Sciatic nerve (tissue), 2 donors: ENCODE measurements around the gene QRSL1. TPM values are rescaled to one million over a fixed set of nuclear protein-coding genes. Genes with fewer than 3 reads are reported as not detected.
"Not testable (repeated sequence)": the region's sequence is repeated elsewhere in the genome, so short reads cannot be mapped to it uniquely, and the experiment has no call there.

ENCODE experiments used
- ATAC-seq: fragments of 200-7000 bp; cut with Tn5 transposase; one replicate; pipeline ENCODE4 v1.9.1; 2020; ENCODE audit warnings: mild to moderate bottlenecking, moderate library complexity
- DNase-seq: peaks from one replicate; pipeline ENCODE4 v3.0.0-alpha.2; 2020; ENCODE audit warnings: low spot score
- intact Hi-C: fragments of 100-400 bp; cut with DNase I; formaldehyde crosslinking; loops from one replicate; pipeline ENCODE4 v1.14.2; 2022
- total RNA-seq: library from RNA; stranded (reverse); fragmentation: NEBNext Ultra II Directional; extraction: Animal tissue kit (Norgen Biotek cat#: 25700); gene quantifications from one replicate; pipeline ENCODE4 v1.2.1, GENCODE V29; 2021
- donor health status: DM: no; HTN: no; CAD: no.
- donor health status: DM: no; HTN: no; CAD: no.

Gene QRSL1
- 12.4 TPM for total RNA-seq

DNA sequence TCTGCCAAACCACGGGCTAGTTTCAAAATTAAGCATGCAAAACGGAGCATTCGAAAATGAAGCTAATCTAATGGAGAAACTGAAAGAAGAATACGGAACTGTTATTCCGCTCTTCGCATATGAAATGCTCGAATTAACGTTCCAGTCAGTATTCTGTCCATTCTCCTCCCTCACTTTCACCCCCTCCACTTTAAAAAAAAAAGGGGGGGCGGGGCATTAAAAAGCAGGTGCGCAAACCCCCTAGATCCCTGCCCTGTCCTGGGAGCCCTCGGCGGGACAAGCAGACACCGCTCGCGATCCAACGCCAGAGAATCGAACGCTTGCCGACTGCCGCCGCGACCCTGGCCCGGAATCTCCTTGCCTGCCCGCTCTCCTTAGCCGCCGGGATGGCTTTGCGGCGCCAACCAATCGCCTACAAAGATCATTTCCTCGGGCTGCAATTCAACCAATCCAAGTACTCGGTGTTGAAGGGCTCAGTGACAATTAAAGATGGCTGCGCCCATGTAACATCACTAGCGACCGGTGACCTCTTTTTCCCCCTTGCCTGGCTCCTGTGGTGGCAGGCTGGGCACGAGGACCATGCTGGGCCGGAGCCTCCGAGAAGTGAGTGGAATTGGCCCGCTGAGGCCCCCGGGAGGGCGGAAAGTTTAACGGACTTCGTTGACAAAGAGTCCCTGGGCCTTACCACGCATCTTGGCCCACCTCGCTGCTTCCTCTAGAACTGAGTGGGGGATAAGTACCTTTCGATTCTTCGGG lies at the start of gene QRSL1, which contains the start of gene RTN4IP1:
Gene QRSL1 (plus strand): TSS at position 476 of the 756 bp plus-strand sequence. CDS start 104 bp downstream, at position 580.
Gene RTN4IP1 (minus strand): TSS at position 396 of the 756 bp plus-strand sequence. CDS start 477 bp downstream, outside the sequence.
- intact Hi-C loops = no loop called here
- ATAC-seq (peak; percentile 100), DNase-seq (peak; percentile 90)

DNA sequence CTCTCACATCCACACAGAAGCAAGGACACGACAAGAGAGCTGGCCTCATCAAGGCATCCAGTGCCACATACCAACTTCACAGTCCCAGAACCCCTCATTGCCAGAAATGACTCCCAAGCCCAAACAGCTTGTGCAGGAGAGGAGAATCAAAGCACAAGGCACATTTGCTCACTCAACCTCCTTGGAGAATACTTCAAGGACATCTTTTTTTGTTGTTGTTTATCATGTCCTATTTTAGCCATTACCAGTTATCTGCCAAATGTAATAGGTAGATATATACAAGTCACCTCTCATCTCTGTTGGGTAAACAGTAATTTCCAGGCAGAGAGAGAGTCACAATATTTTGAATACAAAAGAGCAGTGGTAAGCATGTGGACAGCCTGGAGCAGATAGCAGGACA lies 47.9 kb upstream of the QRSL1 start:
- no peak for ATAC-seq
- intact Hi-C loops = no loop called here

DNA sequence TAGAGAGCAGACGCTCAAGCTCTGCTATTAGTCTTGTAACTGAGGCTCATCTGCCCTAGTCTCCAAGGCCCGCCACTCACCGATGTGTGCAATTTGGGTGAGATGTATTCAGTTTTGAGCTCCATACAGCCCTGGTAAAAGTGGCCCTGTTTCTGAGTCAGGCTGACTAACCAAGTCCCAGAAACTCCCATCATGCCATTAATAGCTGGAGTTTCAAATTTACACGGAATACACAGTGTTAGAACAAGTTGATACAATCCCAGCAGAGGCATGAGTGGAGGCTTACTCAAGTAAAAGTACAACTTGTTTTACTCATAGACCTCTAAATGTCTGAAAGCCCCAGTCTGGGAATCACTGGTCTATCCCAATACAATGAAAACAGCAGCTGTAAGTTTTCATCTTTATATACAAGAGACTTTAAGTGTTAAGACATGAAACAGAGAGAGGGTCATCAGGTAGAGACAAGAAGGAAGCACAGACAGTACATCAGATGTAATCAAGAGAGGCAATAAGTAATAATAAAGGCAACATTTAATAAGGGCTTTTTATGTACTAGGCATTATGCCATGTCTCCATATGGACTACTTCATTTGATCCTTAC lies 42.5 kb upstream of the QRSL1 start:
- ATAC-seq (no peak), DNase-seq (no peak)
- intact Hi-C loops = no loop called here

More for the DNA sequence above, 47.9 kb upstream of the QRSL1 start:
- no peak for DNase-seq

GRCh38 chr6:106588937-106589336 lies 40.4 kb upstream of the QRSL1 start:
- intact Hi-C loops, ATAC-seq, DNase-seq: not testable (repeated sequence)

- peak; percentile 24 for ATAC-seq
- no peak for DNase-seq
- intact Hi-C loops = no loop called here
Observed at GRCh38 chr6:106591111-106591825, 38.1 kb upstream of the QRSL1 start.

GRCh38 chr6:106599440-106599839 lies 29.9 kb upstream of the QRSL1 start:
- ATAC-seq (no peak), DNase-seq (no peak)
- intact Hi-C loops = loop anchor here (5.0 kb wide), 1 partner anchor 533 kb away; no protein-coding TSS in a partner anchor

DNA sequence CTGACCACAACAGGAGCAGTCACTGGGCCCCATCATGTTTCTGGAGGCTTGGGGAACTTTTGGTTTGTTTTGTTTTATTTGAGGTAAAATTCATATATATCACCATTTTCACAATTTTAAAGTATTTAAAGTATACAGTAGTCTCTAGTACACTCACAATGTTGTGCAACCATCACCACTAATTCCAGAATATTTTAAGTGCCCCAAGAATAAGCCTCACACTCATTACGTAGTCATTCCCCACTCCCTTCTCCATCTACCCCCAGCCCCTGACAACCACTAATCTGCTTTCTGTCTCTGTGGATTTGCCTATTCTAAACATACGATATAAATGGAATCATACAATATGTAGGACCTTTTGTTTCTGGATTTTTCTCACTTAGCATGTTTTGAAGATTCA lies 29.0 kb upstream of the QRSL1 start:
- DNase-seq = no peak
- intact Hi-C loops = no loop called here
- ATAC-seq = no peak

GRCh38 chr6:106608080-106608668 lies 21.2 kb upstream of the QRSL1 start:
- DNase-seq (no peak), ATAC-seq (no peak)
- intact Hi-C loops = no loop called here

DNA sequence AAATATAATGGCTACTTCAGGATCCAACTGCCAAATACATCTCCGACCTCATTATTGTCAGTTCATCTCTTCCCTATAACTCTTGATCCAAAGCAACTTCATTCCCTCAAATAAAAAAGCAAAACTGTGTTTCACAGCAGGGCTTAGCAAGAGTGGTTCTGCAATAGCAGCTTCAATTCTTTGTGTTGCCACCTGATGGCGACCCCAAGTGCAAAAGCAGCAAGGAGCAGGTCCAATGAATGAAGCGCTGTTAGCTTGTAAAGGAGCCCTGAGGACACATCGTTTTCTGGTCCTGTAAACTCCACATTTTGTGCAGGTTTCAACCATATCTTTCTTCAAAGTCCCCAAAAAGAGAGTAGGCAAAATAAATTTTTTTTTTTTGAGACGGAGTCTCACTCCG lies 19.7 kb upstream of the QRSL1 start:
- intact Hi-C loops = no loop called here
- ATAC-seq = no peak

GRCh38 chr6:106611030-106611429 lies 18.3 kb upstream of the QRSL1 start:
- DNase-seq = no peak
- intact Hi-C loops = no loop called here
- no peak for ATAC-seq

More for the DNA sequence above, 19.7 kb upstream of the QRSL1 start:
- DNase-seq = no peak

GRCh38 chr6:106612671-106613416 lies 16.5 kb upstream of the QRSL1 start:
- intact Hi-C loops = no loop called here
- DNase-seq = no peak
- no peak for ATAC-seq

GRCh38 chr6:106613590-106613989 lies 15.8 kb upstream of the QRSL1 start:
- intact Hi-C loops = no loop called here
- no peak for DNase-seq
- no peak for ATAC-seq

GRCh38 chr6:106614166-106614565 lies 15.2 kb upstream of the QRSL1 start:
- ATAC-seq = no peak
- DNase-seq = no peak
- intact Hi-C loops = no loop called here

DNA sequence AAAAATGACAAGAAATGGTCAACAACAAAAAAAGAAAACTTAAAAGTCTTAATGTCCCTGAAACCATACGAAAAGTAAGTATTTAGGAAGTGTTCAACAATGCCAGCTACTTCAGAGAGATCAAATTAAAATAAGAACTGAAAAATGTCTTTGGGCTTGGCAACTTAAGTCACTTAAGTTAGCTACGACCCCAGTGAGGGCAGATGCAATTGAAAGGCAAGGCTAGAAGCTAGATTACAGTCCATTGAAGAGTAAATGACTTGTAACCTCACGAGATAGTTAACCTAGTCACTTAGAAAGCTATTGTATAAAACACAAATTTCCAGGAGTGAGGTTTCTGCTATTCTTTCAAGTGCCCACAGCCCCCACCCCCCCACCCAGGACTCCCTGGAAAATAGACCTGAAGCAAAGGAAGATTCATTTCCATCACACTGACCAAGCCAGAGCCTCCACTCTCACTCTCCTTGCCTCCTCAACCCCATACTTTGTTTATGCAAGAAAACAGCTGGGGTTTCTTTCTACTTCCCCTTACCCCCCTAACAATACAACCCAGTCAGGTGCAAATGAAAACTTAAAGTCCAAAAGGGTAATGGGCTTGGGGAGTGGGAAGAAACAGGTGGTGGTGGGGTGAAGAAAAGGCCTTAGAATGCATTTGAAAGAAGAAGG lies 14.7 kb upstream of the QRSL1 start:
- no peak for ATAC-seq
- DNase-seq = no peak
- intact Hi-C loops = no loop called here

DNA sequence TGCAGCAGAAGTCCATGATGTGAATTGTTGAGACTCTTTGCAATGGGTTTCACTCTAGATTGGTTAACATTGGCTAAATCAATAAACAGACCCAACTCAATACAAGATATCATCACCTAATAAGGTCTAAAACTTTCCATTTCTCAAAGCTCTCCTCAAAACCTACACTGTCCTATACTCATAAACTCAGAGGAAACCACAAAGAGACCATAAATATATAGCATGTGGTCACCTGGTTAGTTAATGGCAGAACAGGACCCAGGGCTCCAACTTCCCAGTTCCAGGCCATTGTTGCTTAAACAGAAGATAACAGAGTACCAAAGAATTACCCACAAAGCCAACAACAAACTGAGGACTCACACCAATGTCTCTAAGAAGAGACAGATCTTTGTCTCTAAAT lies 12.1 kb upstream of the QRSL1 start:
- intact Hi-C loops = no loop called here
- ATAC-seq (no peak), DNase-seq (no peak)

DNA sequence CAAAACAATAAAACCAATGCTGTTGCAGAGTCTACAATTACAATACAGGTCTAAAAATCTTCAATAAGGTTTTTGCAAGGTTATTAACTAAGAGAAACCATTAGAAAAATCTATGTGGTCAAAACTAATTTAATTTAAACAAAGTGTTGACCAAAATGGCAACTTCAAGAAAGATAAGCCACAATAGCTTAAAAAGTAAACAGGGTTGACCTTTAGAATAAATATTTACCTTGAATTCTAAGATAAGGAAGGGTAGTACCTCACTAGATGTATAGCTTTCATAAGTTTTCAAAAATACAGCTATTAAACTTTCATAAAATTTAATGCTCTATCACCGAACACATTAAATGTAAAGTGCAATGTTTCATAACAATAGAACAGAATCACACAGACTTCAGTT lies 11.5 kb upstream of the QRSL1 start:
- DNase-seq (no peak), ATAC-seq (no peak)
- intact Hi-C loops = no loop called here

DNA sequence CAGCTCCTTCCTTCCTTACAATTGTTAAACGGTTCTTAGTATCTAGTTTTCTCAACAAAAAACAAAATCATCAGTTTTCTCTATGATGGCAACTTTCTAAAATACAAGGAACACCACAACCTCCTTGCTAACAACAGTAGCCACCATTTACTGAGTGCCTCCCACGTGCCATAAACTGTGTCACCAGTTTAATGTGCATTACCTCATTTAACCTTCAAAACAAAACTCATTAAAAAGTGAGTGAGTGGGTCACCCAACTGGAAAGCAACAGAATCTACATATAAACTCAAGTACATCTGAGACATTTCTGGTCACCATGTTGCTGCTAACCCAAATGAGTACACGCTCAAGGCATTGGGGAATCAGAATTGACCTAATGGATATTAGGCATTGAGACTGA lies 11.1 kb upstream of the QRSL1 start:
- intact Hi-C loops = no loop called here
- DNase-seq (no peak), ATAC-seq (no peak)

DNA sequence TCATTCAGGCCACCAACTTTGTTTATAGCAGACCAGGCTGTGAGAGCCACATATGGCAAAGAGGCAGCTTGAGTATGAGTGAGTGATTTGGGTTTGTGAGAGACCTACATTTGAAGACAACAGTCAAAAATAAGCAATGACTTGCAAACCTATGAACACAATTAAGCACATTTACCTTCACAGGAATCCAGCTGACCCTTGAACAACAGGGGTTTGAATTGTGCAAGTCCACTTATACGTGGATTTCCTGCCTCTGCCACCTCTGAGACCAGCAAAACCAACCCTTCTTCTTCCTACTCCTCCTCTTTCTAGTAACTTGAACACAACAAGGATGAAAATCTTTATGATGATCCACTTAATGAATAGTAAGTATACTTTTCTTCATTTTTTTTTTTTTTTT lies 10.2 kb upstream of the QRSL1 start:
- ATAC-seq = no peak
- DNase-seq = no peak

More for the DNA sequence above, 10.2 kb upstream of the QRSL1 start:
- intact Hi-C loops = no loop called here
